GM23248 (cell line): Measurements from ENCODE around the gene SMNDC1. TPM values are rescaled to one million over a fixed set of nuclear protein-coding genes. Genes with fewer than 3 reads are reported as not detected.
"Not testable (repeated sequence)": the region's sequence is repeated elsewhere in the genome, so short reads cannot be mapped to it uniquely, and the experiment has no call there.

ENCODE experiments used
- DNase-seq: peaks from one replicate; pipeline ENCODE4 v3.0.0-alpha.2; 2015
- H2AFZ ChIP-seq: fragments of 200-600 bp; sonication (generic); 2 replicates; pipeline ENCODE4 v1.6.1; 2016; ENCODE audit warnings: antibody characterized with exemption
- H3F3A ChIP-seq: fragments of 200-600 bp; sonication (generic); 2 replicates; pipeline ENCODE4 v1.6.1; 2016; ENCODE audit warnings: mild to moderate bottlenecking, antibody characterized with exemption, mixed run types; ENCODE audit not compliant: insufficient read depth
- H3K27ac ChIP-seq: fragments of 200-600 bp; sonication (generic); 2 replicates; pipeline ENCODE4 v1.5.1; 2016; ENCODE audit warnings: mild to moderate bottlenecking
- H3K27me3 ChIP-seq: fragments of 200-600 bp; sonication (generic); replicated peaks from 2 replicates; pipeline ENCODE4 v1.6.1; 2016; ENCODE audit warnings: mild to moderate bottlenecking; ENCODE audit not compliant: insufficient read depth
- H3K36me3 ChIP-seq: fragments of 200-600 bp; sonication (generic); 2 replicates; pipeline ENCODE4 v1.6.1; 2016; ENCODE audit warnings: low read depth, mild to moderate bottlenecking
- H3K4me1 ChIP-seq: fragments of 200-600 bp; sonication (generic); 2 replicates; pipeline ENCODE4 v1.6.1; 2016; ENCODE audit warnings: mild to moderate bottlenecking; ENCODE audit not compliant: insufficient read depth
- H3K4me2 ChIP-seq: fragments of 200-600 bp; sonication (generic); one replicate; pipeline ENCODE4 v1.6.1; 2016; ENCODE audit warnings: mild to moderate bottlenecking; ENCODE audit not compliant: unreplicated experiment
- H3K4me3 ChIP-seq: fragments of 200-600 bp; sonication (generic); 2 replicates; pipeline ENCODE4 v1.5.1; 2016; ENCODE audit warnings: mild to moderate bottlenecking
- H3K79me2 ChIP-seq: fragments of 200-600 bp; sonication (generic); 2 replicates; pipeline ENCODE4 v1.6.1; 2016; ENCODE audit warnings: mild to moderate bottlenecking; ENCODE audit not compliant: insufficient read depth
- H3K9ac ChIP-seq: fragments of 200-600 bp; sonication (generic); 2 replicates; pipeline ENCODE4 v1.6.1; 2016; ENCODE audit warnings: mild to moderate bottlenecking
- H3K9me2 ChIP-seq: fragments of 200-600 bp; sonication (generic); 2 replicates; pipeline ENCODE4 v1.6.1; 2016; ENCODE audit warnings: mixed run types, mild to moderate bottlenecking, moderate library complexity; ENCODE audit not compliant: insufficient read depth
- H3K9me3 ChIP-seq: fragments of 200-600 bp; sonication (generic); one replicate; pipeline ENCODE4 v1.6.1; 2017; ENCODE audit warnings: low read depth
- H4K20me1 ChIP-seq: fragments of 200-600 bp; sonication (generic); 2 replicates; pipeline ENCODE4 v1.6.0; 2016; ENCODE audit not compliant: insufficient read depth
- EZH2 ChIP-seq: fragments of 200-600 bp; sonication (generic); IDR thresholded peaks from 2 replicates; pipeline ENCODE4 v1.6.1; 2018; ENCODE audit warnings: antibody characterized with exemption, mild to moderate bottlenecking; ENCODE audit not compliant: insufficient read depth, poor library complexity, severe bottlenecking
- EZH2phosphoT487 ChIP-seq: fragments of 200-600 bp; sonication (generic); IDR thresholded peaks from 2 replicates; pipeline ENCODE4 v1.6.1; 2018; ENCODE audit warnings: antibody characterized with exemption, moderate library complexity, mild to moderate bottlenecking, low read depth; ENCODE audit not compliant: insufficient read depth
- WGBS, 2 experiments: methylation state at CpG; one replicate each; pipeline ENCODE4 v1.1.6; 2015 to 2017; ENCODE audit warnings: low lambda C conversion rate in 2 of 2, low coverage in 1 of 2; ENCODE audit errors: missing lambda C conversion rate in 2 of 2; 5-methylcytosine and 5-hydroxymethylcytosine counted together
- in situ Hi-C: fragments of 300-500 bp; cut with MboI; formaldehyde crosslinking; loops from 2 replicates; pipeline ENCODE4 v1.15.0; 2020
- polyA plus RNA-seq: library from polyadenylated mRNA; unstranded; fragments of >200 nt; fragmentation: Nextera tagmentation; extraction: Ambion mirVana; gene quantifications from 2 replicates; pipeline ENCODE4 v1.2.1, GENCODE V29; 2016
- total RNA-seq: library from RNA; depleted of rRNA; stranded (reverse); fragments of >200 nt; shearing (Covaris generic); gene quantifications from 2 replicates; pipeline ENCODE4 v1.2.3, GENCODE V29; 2014

Gene SMNDC1
- total and polyA plus RNA-seq, 2 experiments from 2014 or later, result 5.3 to 21.6 TPM

- in situ Hi-C loops, result no loop called here
- Histone ChIP-seq H3K9ac (no peak overlapping the region), H3K4me2 (no peak overlapping the region), H3K79me2 (no peaks in the 10 kb centered on the region), H3K27ac (no peak overlapping the region), H2AFZ (no peak overlapping the region), H3K36me3 (no peaks in the 10 kb centered on the region), H3K4me3 (no peak overlapping the region), H3K4me1 (no peaks in the 10 kb centered on the region), H3K9me3 (no peaks in the 10 kb centered on the region), H3K27me3 (no peaks in the 10 kb centered on the region), H3F3A (0 out of 2 replicates have a peak, but pooled peaks cover 4% of the 10 kb centered on the region), H3K9me2 (no peaks in the 10 kb centered on the region), H4K20me1 (0 out of 2 replicates have a peak, but pooled peaks cover 4% of the 10 kb centered on the region)
- TF ChIP-seq EZH2phosphoT487, result no peak
- TF ChIP-seq EZH2, result no peak
- DNase-seq, result no peak
- WGBS, 2 experiments, result 98 to 100% methylated on average over 1 of the region's 1 CpG
These were observed 46.2 kb downstream of the SMNDC1 start for GRCh38 chr10:110258542-110258941.

- no peak for DNase-seq
- Histone ChIP-seq H3K4me3 (no peak overlapping the region), H2AFZ (no peak overlapping the region), H3K27me3 (no peaks in the 10 kb centered on the region), H3K9me3 (no peaks in the 10 kb centered on the region), H3K4me1 (no peaks in the 10 kb centered on the region), H3K27ac (no peak overlapping the region), H3F3A (no peaks in the 10 kb centered on the region), H3K4me2 (no peak overlapping the region), H3K36me3 (no peaks in the 10 kb centered on the region), H4K20me1 (no peaks in the 10 kb centered on the region), H3K9ac (no peak overlapping the region), H3K79me2 (no peaks in the 10 kb centered on the region), H3K9me2 (no peaks in the 10 kb centered on the region)
- no peak for TF ChIP-seq EZH2phosphoT487
- no peak for TF ChIP-seq EZH2
- in situ Hi-C loops, result no loop called here
These were observed 50.3 kb downstream of the SMNDC1 start for GRCh38 chr10:110254467-110254866.

GRCh38 chr10:110252151-110252550, 52.6 kb downstream of the SMNDC1 start:
- H3K9me3 ChIP-seq, result no peaks in the 10 kb centered on the region
- H2AFZ ChIP-seq, result no peak overlapping the region
- no peaks in the 10 kb centered on the region for H3K27me3 ChIP-seq
- no peak for DNase-seq
- in situ Hi-C loops, result no loop called here
- H3K4me2 ChIP-seq, result no peak overlapping the region
- no peaks in the 10 kb centered on the region for H4K20me1 ChIP-seq
- H3F3A ChIP-seq, result no peaks in the 10 kb centered on the region
- no peaks in the 10 kb centered on the region for H3K9me2 ChIP-seq
- TF ChIP-seq EZH2 (no peak), EZH2phosphoT487 (no peak)
- H3K27ac ChIP-seq, result no peak overlapping the region
- no peaks in the 10 kb centered on the region for H3K4me1 ChIP-seq
- H3K79me2 ChIP-seq, result no peaks in the 10 kb centered on the region
- no peak overlapping the region for H3K9ac ChIP-seq
- 88 to 95% methylated on average over 1 of the region's 1 CpG for WGBS, 2 experiments
- no peak overlapping the region for H3K4me3 ChIP-seq
- no peaks in the 10 kb centered on the region for H3K36me3 ChIP-seq

GRCh38 chr10:110251392-110251791, 53.3 kb downstream of the SMNDC1 start:
- H3K9me3 ChIP-seq, H4K20me1 ChIP-seq, H3K4me1 ChIP-seq, H2AFZ ChIP-seq, H3F3A ChIP-seq, H3K4me3 ChIP-seq, H3K79me2 ChIP-seq, H3K9me2 ChIP-seq, H3K27ac ChIP-seq, H3K4me2 ChIP-seq, in situ Hi-C loops, H3K36me3 ChIP-seq, H3K27me3 ChIP-seq, DNase-seq, H3K9ac ChIP-seq: not testable (repeated sequence)
- 100% methylated on average over 1 of the region's 1 CpG for WGBS, 2 experiments

DNA sequence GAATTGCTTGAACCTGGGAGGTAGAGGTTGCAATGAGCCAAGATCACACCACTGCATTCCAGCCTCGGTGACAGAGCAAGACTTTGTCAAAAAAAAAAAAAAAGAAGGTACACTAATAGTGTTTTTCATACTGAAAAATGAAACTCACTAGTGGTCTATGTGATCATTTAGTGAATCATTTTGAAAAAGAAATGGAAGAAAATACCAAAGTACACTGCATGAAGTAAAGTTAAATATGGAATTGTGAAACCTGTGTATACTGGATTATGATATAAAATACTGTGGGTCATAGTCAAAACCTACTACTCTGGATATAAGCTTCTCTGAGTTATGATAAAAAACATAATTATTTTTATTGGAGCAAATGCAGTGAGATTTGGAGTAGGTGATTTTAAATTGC, 55.2 kb downstream of the SMNDC1 start:
- H4K20me1 ChIP-seq, H3F3A ChIP-seq, H3K27me3 ChIP-seq, H3K9ac ChIP-seq, DNase-seq, H3K9me2 ChIP-seq, H3K4me3 ChIP-seq, H3K4me2 ChIP-seq, H3K4me1 ChIP-seq, H3K27ac ChIP-seq, H2AFZ ChIP-seq, in situ Hi-C loops, H3K9me3 ChIP-seq, H3K79me2 ChIP-seq, H3K36me3 ChIP-seq: not testable (repeated sequence)
- WGBS, 2 experiments, result 75 to 85% methylated on average over 1 of the region's 1 CpG

DNA sequence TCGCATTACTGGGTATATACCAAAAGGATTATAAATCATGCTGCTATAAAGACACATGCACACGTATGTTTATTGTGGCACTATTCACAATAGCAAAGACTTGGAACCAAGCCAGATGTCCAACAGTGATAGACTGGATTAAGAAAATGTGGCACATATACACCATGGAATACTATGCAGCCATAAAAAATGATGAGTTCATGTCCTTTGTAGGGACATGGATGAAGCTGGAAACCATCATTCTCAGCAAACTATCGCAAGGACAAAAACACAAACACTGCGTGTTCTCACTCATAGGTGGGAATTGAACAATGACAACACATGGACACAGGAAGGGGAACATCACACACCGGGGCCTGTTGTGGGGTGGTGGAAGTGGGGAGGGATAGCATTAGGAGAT, 56.9 kb downstream of the SMNDC1 start:
- H3K79me2 ChIP-seq, H3K9me2 ChIP-seq, in situ Hi-C loops, H3F3A ChIP-seq, H3K9me3 ChIP-seq, H4K20me1 ChIP-seq, H3K4me1 ChIP-seq, H3K36me3 ChIP-seq, H3K4me2 ChIP-seq, H3K4me3 ChIP-seq, H3K9ac ChIP-seq, H3K27me3 ChIP-seq, H2AFZ ChIP-seq, H3K27ac ChIP-seq, DNase-seq: not testable (repeated sequence)
- 70 to 90% methylated on average over 4 to 5 of the region's 5 CpGs for WGBS, 2 experiments
